HEK293 (cell line): ENCODE results near the gene CYP1B1.

Source experiments
- KLF16 ChIP-seq: fragments of 450-650 bp; formaldehyde crosslinking; IDR thresholded peaks from 2 replicates; pipeline ENCODE4 v1.5.1; 2017; ENCODE audit warnings: missing biosample characterization, missing genetic modification characterization
- REST ChIP-seq: fragments of 450-650 bp; formaldehyde crosslinking; IDR thresholded peaks from 2 replicates; pipeline ENCODE4 v1.5.1; 2016; ENCODE audit warnings: missing biosample characterization, missing genetic modification characterization
- ZBTB11 ChIP-seq: fragments of 450-650 bp; formaldehyde crosslinking; conservative IDR thresholded peaks from 2 replicates; pipeline ENCODE4 v1.5.1; 2016; ENCODE audit warnings: low read depth, missing biosample characterization, missing genetic modification characterization
- ZBTB8A ChIP-seq: fragments of 450-650 bp; formaldehyde crosslinking; IDR thresholded peaks from 2 replicates; pipeline ENCODE4 v1.5.1; 2016; ENCODE audit warnings: missing biosample characterization, missing genetic modification characterization
- ZFP3 ChIP-seq: fragments of 450-650 bp; formaldehyde crosslinking; IDR thresholded peaks from 2 replicates; pipeline ENCODE4 v1.5.1; 2016; ENCODE audit warnings: low read depth, missing biosample characterization, missing genetic modification characterization
- ZIC2 ChIP-seq: fragments of 450-650 bp; formaldehyde crosslinking; IDR thresholded peaks from 2 replicates; pipeline ENCODE4 v1.5.1; 2016; ENCODE audit warnings: missing biosample characterization, missing genetic modification characterization
- ZNF202 ChIP-seq: fragments of 450-650 bp; formaldehyde crosslinking; IDR thresholded peaks from 2 replicates; pipeline ENCODE4 v1.5.1; 2016; ENCODE audit warnings: missing biosample characterization, missing genetic modification characterization, borderline replicate concordance
- ZNF266 ChIP-seq: fragments of 450-650 bp; formaldehyde crosslinking; IDR thresholded peaks from 2 replicates; pipeline ENCODE4 v1.5.1; 2016; ENCODE audit warnings: missing biosample characterization, missing genetic modification characterization, low read depth
- ZNF354C ChIP-seq: fragments of 450-650 bp; formaldehyde crosslinking; IDR thresholded peaks from 2 replicates; pipeline ENCODE4 v1.5.1; 2016; ENCODE audit warnings: missing biosample characterization, missing genetic modification characterization, low read depth, borderline replicate concordance
- ZNF394 ChIP-seq: fragments of 450-650 bp; formaldehyde crosslinking; IDR thresholded peaks from 2 replicates; pipeline ENCODE4 v1.5.1; 2016; ENCODE audit warnings: missing biosample characterization, missing genetic modification characterization, mild to moderate bottlenecking, moderate library complexity, borderline replicate concordance
- ZNF433 ChIP-seq: fragments of 450-650 bp; formaldehyde crosslinking; IDR thresholded peaks from 2 replicates; pipeline ENCODE4 v1.5.1; 2016; ENCODE audit warnings: missing biosample characterization, missing genetic modification characterization, low read depth
- ZNF510 ChIP-seq: fragments of 450-650 bp; formaldehyde crosslinking; IDR thresholded peaks from 2 replicates; pipeline ENCODE4 v1.5.1; 2018; ENCODE audit warnings: mild to moderate bottlenecking, missing genetic modification characterization, missing biosample characterization; ENCODE audit not compliant: insufficient replicate concordance
- ZNF555 ChIP-seq: fragments of 450-650 bp; formaldehyde crosslinking; conservative IDR thresholded peaks from 2 replicates; pipeline ENCODE4 v1.5.1; 2017; ENCODE audit warnings: missing biosample characterization, mild to moderate bottlenecking, missing genetic modification characterization, inconsistent platforms
- ZNF558 ChIP-seq: fragments of 450-650 bp; formaldehyde crosslinking; IDR thresholded peaks from 2 replicates; pipeline ENCODE4 v1.5.1; 2016; ENCODE audit warnings: missing biosample characterization, missing genetic modification characterization
- ZNF629 ChIP-seq: fragments of 450-650 bp; formaldehyde crosslinking; IDR thresholded peaks from 2 replicates; pipeline ENCODE4 v1.5.1; 2017; ENCODE audit warnings: missing biosample characterization, missing genetic modification characterization
- ZNF664 ChIP-seq: fragments of 450-650 bp; formaldehyde crosslinking; IDR thresholded peaks from 2 replicates; pipeline ENCODE4 v1.5.1; 2016; ENCODE audit warnings: missing biosample characterization, missing genetic modification characterization
- ZNF704 ChIP-seq: fragments of 450-650 bp; formaldehyde crosslinking; IDR thresholded peaks from 2 replicates; pipeline ENCODE4 v1.5.1; 2016; ENCODE audit warnings: missing biosample characterization, missing genetic modification characterization
- ZXDB ChIP-seq: fragments of 450-650 bp; formaldehyde crosslinking; IDR thresholded peaks from 2 replicates; pipeline ENCODE4 v1.5.1; 2016; ENCODE audit warnings: missing biosample characterization, missing genetic modification characterization
- TF ChIP-seq, protein P1 (sequence below): fragments of 450-650 bp; formaldehyde crosslinking; IDR thresholded peaks from 2 replicates; pipeline ENCODE4 v1.5.1; 2016; ENCODE audit warnings: missing biosample characterization, missing genetic modification characterization, borderline replicate concordance
- TF ChIP-seq, protein P2 (sequence below): fragments of 450-650 bp; formaldehyde crosslinking; IDR thresholded peaks from 2 replicates; pipeline ENCODE4 v1.5.1; 2017; ENCODE audit warnings: missing biosample characterization, missing genetic modification characterization

The CYP1B1 gene

DNA sequence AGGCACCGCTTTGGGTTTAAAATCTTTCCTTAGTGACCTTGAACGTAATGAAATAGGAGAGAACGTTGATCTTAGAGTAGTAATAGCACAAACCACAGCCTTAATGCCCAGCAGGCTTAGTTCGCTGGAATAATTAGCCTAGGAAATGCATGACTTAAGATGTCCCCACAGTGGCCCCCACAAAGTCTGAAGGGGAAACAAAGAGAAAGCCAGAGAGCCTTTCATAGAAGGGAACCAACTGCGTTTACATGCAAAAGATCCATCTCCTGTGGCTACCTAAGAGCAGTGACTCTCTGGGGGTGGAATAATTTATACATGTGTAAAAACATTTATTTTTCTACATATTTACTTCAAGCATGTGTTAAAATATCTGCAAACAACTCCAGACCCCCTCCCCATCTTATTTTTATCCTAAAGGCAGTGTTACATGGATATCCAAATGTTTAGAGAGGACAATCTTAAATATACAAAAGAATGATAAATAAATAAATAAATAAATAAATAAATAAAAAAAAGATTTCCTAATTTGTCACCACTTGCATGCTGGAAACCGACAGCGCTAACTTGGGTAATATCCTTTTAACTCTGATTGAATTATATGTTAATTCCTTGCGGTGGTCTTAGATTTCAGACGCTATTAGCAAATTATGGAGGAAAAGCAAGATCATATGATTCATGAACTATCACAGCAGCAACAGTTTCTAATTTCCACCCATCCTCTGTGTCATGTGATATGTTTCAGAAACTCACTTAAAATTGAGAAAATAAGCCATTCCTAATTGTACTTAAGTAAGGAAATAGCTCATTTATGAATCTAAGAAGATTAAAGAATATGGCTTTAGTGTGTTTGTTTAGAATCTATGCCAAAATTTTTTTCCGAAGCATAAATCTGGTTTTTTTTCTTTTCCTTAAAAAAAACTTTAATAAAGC is 23.4 kb upstream of the CYP1B1 start (continued):
- TF ChIP-seq ZNF266 (tag by site-specific recombination) (0 out of 2 replicates have a peak, but pooled peaks have one; percentile 40), ZNF394 (tag by site-specific recombination) (peak; percentile 94), ZNF664 (tag by site-specific recombination) (peak; percentile 57), ZXDB (tag by site-specific recombination) (peak; percentile 48; the same call in 1 of the 2 replicates), ZBTB8A (tag by site-specific recombination) (peak; percentile 77), ZNF558 (tag by site-specific recombination) (peak; percentile 70; the same call in 1 of the 2 replicates), ZFP3 (tag by site-specific recombination) (no peak), ZNF510 (tag by site-specific recombination) (peak; percentile 56), ZIC2 (tag by site-specific recombination) (no peak), KLF16 (tag by site-specific recombination) (no peak), ZNF704 (tag by site-specific recombination) (no peak), REST (tag by site-specific recombination) (peak; percentile 73; the same call in 1 of the 2 replicates), ZNF354C (tag by site-specific recombination) (0 out of 2 replicates have a peak, but pooled peaks have one; percentile 57), ZBTB11 (tag by site-specific recombination) (peak; percentile 77), ZNF555 (tag by site-specific recombination) (peak; percentile 74), ZNF202 (tag by site-specific recombination) (0 out of 2 replicates have a peak, but pooled peaks have one; percentile 45), ZNF629 (tag by site-specific recombination) (peak; percentile 24; the same call in 1 of the 2 replicates), ZNF433 (tag by site-specific recombination) (peak; percentile 74)
- TF ChIP-seq, protein P1, sequence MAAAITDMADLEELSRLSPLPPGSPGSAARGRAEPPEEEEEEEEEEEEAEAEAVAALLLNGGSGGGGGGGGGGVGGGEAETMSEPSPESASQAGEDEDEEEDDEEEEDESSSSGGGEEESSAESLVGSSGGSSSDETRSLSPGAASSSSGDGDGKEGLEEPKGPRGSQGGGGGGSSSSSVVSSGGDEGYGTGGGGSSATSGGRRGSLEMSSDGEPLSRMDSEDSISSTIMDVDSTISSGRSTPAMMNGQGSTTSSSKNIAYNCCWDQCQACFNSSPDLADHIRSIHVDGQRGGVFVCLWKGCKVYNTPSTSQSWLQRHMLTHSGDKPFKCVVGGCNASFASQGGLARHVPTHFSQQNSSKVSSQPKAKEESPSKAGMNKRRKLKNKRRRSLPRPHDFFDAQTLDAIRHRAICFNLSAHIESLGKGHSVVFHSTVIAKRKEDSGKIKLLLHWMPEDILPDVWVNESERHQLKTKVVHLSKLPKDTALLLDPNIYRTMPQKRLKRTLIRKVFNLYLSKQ (tag by site-specific recombination), result 0 out of 2 replicates have a peak, but pooled peaks have one; percentile 15
- TF ChIP-seq, protein P2, sequence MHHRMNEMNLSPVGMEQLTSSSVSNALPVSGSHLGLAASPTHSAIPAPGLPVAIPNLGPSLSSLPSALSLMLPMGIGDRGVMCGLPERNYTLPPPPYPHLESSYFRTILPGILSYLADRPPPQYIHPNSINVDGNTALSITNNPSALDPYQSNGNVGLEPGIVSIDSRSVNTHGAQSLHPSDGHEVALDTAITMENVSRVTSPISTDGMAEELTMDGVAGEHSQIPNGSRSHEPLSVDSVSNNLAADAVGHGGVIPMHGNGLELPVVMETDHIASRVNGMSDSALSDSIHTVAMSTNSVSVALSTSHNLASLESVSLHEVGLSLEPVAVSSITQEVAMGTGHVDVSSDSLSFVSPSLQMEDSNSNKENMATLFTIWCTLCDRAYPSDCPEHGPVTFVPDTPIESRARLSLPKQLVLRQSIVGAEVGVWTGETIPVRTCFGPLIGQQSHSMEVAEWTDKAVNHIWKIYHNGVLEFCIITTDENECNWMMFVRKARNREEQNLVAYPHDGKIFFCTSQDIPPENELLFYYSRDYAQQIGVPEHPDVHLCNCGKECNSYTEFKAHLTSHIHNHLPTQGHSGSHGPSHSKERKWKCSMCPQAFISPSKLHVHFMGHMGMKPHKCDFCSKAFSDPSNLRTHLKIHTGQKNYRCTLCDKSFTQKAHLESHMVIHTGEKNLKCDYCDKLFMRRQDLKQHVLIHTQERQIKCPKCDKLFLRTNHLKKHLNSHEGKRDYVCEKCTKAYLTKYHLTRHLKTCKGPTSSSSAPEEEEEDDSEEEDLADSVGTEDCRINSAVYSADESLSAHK, result peak; percentile 52; the same call in 1 of the 2 replicates
